B cell (primary cell): Measurements from ENCODE around the gene NOD2.

ENCODE experiments used
- CTCF ChIP-seq: fragments of 200-600 bp; IDR thresholded peaks from one replicate; pipeline ENCODE4 v1.8.0; 2022; ENCODE audit warnings: antibody characterized with exemption, mild to moderate bottlenecking
- EZH2 ChIP-seq: IDR thresholded peaks from 2 replicates; pipeline ENCODE4 v1.6.1; 2012; ENCODE audit warnings: borderline replicate concordance, low read depth, mild to moderate bottlenecking, moderate library complexity, low read length; ENCODE audit not compliant: insufficient read depth, poor library complexity, severe bottlenecking

GRCh38 chr16:50735629-50736122 is 42.3 kb downstream of the NOD2 start:
- no peak for TF ChIP-seq EZH2
- no peak for TF ChIP-seq CTCF
